G401 (cell line): ENCODE data around the gene RENBP. TPM values are rescaled to one million over a fixed set of nuclear protein-coding genes. Genes with fewer than 3 reads are reported as not detected.

Experiments used
- DNase-seq: peaks from one replicate; pipeline ENCODE4 v3.0.0-alpha.2; 2015; ENCODE audit warnings: low spot score
- in situ Hi-C: cut with HindIII; loops from 2 replicates; pipeline ENCODE4 v1.10.0; 2016; ENCODE audit warnings: low sequenced_read_pairs, mixed read lengths
- total RNA-seq: library from RNA; depleted of rRNA; stranded (reverse); fragments of >200 nt; shearing (Covaris generic); gene quantifications from 2 replicates; pipeline ENCODE4 v1.2.3, GENCODE V29; 2014; rRNA removed

RENBP gene
- total RNA-seq, 1 experiment from 2014 or later, result 7.1 TPM

DNA sequence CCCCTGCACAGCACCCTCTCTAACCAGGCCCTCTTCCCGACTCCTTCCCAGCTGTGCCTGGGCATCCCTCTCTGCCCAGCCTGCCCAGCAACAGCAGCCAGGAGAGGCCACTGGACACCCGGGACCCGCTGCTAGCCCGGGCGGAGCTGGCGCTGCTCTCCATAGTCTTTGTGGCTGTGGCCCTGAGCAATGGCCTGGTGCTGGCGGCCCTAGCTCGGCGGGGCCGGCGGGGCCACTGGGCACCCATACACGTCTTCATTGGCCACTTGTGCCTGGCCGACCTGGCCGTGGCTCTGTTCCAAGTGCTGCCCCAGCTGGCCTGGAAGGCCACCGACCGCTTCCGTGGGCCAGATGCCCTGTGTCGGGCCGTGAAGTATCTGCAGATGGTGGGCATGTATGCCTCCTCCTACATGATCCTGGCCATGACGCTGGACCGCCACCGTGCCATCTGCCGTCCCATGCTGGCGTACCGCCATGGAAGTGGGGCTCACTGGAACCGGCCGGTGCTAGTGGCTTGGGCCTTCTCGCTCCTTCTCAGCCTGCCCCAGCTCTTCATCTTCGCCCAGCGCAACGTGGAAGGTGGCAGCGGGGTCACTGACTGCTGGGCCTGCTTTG is 38.9 kb downstream of the RENBP start:
- DNase-seq, result peak; percentile 82
- in situ Hi-C loops, result no loop called here

DNA sequence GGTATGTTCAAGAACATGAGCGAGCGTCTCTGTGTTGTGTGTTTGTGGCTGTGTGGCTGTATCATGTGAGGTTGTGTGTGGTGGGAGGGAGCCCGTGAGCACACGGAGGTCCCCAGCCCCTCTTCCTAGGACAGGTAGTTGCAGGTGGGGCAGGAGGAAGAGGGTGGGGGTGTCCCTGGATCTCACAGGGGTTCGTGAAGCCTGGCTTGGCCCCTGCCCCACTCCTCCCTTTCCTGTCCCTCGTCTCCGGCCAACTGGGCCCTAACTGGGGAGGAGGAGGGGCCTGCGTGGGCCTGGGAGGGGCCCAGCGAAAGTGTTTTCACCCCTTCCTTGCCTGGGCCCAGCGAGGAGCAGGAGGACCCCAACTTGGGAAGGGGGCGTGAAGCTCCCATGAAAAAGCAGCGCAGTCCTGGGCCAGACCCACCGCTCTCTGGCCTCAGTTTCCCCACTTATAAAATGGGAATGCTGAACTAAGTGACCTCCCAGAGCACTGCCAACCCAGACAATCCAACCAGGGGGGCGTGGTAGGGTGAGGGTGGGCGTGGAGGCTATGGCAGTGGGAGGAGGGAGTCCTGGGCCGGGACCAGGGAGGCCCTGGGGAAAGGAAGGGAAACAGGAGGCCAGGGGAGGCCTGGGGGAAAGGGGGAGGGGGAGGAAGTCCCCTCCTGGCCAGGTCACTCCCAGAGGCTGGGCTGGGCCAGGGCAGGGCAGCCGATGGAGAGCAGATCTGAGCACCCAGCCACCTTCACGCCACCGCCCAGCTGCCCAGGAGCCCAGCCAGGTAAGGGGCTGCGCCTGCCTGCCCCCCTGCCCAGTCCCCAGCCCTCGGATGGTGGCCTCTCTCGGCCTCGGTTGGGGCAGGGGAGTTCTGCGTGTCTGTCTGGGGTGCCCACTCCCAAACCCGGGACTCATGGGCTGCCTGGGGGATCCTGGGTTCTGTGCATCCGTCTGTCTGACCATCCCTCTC is 40.2 kb downstream of the RENBP start, which contains the start of gene AVPR2:
AVPR2 (plus strand) TSS at position 683 of the 967 bp plus-strand sequence. CDS start 473 bp downstream, outside the sequence.
- in situ Hi-C loops, result no loop called here
- no peak for DNase-seq

DNA sequence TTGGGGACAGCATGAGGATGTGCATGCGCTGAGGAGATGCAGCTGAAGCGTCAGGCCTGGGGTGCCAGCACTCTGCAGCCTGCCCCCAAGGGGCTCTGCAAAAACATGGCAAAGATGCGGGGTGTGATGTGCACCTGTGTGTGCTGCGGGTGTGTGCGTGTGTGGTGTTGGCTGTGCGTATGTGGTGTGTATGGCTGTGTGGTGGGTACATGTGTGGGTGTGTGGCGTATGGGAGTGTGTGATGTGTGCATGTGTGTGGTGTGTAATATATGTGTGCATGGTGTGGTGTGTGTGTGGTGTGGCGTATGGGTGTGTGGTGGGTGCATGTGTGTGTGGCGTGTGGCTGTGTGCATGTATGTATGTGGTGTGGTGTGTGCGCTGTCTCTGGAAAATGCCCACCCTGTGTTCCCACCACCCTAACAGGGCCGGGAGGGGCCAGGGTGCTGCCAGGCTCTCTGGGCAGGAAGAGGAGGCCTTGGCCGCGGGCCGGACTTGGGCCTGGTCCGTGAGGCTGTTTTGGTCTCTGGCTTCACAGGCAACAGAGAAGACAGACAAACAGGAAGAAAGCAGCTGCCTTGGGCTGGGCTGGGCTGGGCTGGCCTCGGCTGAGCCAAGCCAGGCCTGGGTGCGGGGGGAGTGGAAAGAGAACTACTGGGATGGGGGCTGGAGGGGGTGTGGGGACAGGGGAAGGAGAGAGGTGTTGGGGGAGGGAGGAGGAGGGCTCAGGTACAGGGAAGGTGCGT is 41.0 kb downstream of the RENBP start:
- peak; percentile 20 for DNase-seq
- in situ Hi-C loops, result no loop called here

DNA sequence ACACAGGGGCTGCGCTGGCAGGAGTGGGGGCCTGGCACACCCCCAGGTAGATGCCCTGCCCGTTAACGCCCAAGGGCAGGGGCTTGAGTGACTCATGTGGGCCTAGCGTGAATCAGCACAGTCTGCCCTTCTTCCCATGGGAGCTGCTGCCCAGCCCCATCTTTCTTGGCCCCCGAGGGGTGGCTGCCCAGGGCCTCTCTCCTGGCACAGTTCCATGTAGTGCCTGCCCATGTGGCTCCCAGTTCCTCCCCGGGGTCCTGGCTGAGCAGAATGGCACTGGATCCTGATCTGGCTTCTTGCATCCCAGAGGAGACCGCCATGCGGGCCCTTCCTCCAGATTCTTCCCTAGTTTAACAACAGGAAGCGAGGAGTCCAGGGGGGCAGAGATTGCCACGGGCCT is 42.1 kb downstream of the RENBP start:
- in situ Hi-C loops, result no loop called here
- DNase-seq, result peak; percentile 6

DNA sequence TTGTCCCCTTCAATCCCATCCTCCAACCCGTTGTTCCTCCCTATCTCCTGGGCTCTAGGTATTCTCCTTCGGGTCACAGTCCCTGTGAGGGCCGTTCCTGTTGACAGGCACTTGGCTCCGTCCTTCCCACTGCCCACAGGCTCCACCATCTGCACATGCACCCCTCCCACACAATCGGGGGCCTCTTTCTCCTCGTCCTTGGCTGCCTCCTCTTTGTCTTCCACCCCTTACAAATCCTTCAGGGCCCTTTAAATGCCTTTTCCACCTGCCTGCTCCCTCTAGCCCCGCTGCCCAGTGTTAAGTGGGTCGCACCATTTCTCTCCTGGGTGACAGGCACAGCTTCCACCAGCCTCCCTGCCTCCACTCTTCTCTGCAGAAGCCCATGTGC is 42.7 kb downstream of the RENBP start:
- DNase-seq, result peak; percentile 47
- in situ Hi-C loops, result no loop called here

DNA sequence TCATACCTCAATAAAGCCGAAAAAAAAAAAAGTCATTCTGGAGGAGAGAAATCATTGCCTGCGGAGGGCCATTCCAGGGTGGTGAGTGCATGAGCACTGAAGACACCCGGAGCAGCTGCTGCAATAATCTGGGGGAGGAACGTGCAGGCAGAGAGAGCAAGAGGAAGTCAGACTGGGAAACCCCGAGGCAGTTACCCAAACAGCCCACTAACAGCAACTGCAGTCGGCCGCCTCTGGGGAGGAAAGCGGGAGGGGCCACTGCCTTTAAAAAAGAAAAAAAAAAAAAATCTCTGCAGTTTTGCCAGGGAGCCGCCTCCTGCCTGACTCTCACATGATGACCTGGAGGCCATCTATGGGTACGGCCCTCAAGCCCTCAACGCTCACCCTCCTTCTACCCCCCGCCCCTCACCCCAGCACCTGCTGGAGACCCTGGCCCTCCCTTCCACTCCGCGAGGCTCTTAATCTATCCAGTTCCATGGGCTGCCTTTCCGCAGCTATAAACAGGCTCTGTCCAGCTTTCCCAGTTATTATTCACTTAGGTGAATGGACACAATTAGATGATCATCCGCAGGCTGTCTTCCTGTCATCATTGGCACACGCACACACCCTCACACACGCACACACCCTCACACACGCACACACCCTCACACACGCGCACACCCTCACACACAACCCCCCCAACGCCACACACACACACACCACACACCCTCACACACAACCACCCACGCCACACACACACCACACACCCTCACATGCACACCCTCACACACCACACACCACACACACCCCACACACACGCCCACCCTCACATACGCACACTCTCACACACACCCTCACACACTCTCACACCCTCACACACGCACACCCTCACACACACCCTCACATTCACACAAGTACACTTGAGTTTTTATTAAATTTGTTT is 43.4 kb downstream of the RENBP start:
- DNase-seq, result peak; percentile 55
- in situ Hi-C loops, result no loop called here

DNA sequence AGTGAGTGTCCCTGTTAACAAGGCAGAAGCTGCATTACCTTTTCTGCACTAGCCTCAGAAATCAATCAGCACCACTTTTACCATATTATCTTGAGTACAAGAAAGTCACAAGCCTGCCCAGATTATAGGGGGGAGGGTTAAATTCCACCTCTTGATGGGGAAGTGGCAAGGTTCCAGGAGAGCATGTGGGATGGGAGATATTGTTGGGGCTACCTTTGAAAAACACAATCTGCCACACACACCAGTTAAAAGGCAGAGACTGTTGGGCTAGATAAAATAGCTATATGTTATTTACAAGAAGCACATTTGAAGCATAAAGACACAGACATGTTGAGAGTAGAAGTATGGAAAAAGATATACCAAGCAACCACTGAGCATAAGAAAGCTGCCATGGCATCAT is 46.5 kb downstream of the RENBP start:
- in situ Hi-C loops, result no loop called here
- peak; percentile 45 for DNase-seq

DNA sequence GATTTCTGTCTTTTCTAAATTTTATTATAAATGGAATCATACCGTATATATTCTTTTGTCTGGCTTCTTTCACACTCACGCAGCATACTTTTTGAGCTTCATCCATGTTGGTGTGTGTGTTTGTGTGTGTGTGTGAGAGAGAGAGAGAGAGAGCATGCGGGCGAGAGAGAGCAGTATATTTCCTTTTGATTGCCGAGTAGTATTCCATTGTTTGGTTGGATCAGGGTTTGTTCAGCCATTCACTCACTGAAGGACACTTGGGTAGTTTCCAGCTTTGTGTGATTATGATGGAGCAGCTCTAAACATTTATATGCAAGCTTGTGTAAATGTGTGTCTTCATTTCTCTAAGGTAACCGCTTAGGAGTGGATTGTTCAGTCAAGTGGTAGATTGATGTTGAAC is 55.3 kb downstream of the RENBP start:
- DNase-seq, result no peak
- in situ Hi-C loops, result no loop called here

DNA sequence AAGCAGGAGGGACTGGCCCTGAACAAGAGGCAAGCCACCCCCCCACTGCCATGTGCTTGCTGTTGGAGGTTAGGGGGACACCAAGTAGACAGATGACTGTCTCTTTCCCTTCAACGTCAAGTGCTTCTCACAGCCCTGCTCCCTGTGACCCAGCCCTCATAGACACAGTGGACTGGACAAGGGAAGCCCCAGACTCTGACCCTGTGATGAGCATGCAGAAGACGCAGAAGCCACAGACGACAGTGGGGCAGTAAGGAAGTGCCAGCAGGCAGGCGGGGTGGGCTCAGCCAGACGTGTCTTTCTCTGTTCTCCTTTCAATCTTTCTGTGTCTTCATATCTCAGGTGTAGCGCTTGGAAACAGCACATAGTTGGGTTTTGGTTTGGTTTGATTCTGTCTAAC is 56.1 kb downstream of the RENBP start:
- DNase-seq, result no peak
- in situ Hi-C loops, result no loop called here

DNA sequence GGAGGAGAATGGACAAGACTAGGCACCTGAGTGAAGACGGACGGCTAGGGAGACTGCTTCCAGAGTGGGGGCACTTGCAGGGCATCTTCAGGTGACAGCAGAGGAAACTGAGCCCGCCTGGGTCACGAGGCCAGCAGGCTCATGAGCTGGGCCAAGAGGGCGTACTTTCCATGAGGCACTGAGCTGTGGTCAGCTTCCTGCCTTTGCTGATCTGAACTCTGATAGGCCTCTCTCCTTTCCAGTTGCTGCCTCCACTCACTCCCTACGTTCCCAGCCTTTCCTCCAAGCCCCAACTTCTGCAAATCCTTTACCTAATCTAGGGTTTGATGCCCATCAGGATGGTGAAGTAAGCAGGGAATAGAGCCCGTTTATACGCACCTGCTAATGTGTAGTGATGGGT is 57.1 kb downstream of the RENBP start:
- peak; percentile 6 for DNase-seq
- in situ Hi-C loops, result no loop called here

DNA sequence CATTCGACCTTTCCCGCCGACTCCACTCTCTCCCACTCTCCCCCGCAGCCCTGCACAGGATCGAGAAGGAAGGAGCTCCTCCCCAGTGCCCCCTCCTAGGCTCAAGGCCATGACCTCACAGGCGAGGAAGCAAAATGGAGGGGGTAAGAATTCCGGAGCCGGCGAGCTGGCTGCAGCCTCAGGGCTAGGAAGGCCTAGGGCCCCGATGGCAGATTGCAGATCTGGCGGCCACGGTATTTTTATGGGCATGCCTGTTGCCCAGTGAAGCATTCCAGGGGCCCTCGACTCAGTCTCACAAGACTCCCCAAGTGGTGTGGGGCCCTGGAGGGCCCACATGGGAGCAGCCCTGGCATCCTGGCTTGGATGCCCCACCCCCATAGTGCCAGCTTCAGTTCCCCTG is 57.5 kb downstream of the RENBP start:
- DNase-seq, result peak; percentile 31
- in situ Hi-C loops, result no loop called here

DNA sequence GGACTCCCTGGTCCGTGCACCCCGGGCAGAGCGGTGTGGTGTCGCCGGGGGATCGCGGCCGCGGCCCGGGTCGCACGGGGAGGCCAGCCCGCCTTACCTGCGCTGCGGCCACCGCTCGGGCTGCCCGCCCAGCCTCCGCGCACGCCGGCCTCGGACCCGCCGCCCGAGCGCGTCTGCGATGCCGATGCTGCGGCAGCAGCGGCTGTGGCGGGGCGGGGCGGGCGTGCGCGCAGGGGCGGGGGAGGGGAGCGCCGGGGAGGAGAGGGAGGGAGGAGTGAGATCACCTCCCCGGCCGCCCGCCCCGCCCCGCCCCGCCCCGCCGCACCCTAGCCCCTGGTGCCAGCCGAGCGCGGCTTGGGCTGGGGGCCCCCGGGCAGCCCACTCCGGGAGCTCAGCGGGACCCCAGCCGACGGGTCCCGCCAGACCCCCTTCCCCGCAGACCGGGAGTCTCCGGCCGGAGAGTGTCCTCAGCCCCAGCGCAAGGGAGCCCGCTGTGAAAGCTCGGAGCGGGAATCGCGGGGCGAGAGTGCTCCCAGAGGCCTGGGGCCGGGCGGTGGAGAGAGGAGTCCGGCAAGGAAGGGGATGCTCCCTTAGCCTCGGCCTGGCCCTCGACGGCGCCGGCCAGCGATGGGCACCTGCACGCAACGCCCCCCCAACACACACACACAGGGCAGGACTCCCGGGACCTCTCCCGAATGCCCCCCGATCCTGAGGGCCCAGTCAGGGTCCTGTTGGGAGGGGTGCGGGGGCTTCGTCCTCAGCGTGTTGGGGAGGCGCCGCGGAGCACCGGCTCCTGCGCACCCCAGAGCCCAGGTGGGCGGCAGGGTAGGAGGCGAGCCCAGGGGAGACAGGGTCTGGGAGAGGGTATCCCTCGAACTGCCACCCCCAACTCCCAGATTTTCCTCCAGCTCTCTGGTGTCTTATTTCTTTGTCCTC is 58.2 kb downstream of the RENBP start, which contains the start of gene L1CAM:
L1CAM (minus strand) TSS at position 206 of the 936 bp plus-strand sequence. CDS start 10,337 bp downstream, outside the sequence.
- peak; percentile 53 for DNase-seq
- in situ Hi-C loops, result no loop called here

Other genes starting within 250 kb of the RENBP start
- 132 and 202 TPM in 2 replicates for gene BCAP31, start 220.3 kb downstream of the RENBP start, total RNA-seq
- gene ABCD1, start 219.8 kb downstream of the RENBP start, total RNA-seq, result 5.3 and 6.8 TPM in 2 replicates
- 1.5 TPM in 1 of 2 replicates, not detected in the other for gene PLXNB3, start 180.4 kb downstream of the RENBP start, total RNA-seq
- gene SRPK3, start 163.6 kb downstream of the RENBP start, total RNA-seq, result 0.06 TPM in 1 of 2 replicates, not detected in the other
- gene IDH3G, start 150.3 kb downstream of the RENBP start, total RNA-seq, result 55.7 and 71.2 TPM in 2 replicates
- 142 and 157 TPM in 2 replicates for gene SSR4, start 150.0 kb downstream of the RENBP start, total RNA-seq
- 15.6 and 16.9 TPM in 2 replicates for gene PDZD4, start 114.1 kb downstream of the RENBP start, total RNA-seq
- gene L1CAM, start 58.5 kb downstream of the RENBP start, total RNA-seq, result 31.3 and 34.0 TPM in 2 replicates
- 0.25 TPM in 1 of 2 replicates, not detected in the other for gene AVPR2, start 40.0 kb downstream of the RENBP start, total RNA-seq
- gene ARHGAP4, start 18.4 kb downstream of the RENBP start, total RNA-seq, result 55.7 and 62.6 TPM in 2 replicates
- gene NAA10, start 9.6 kb downstream of the RENBP start, total RNA-seq, result 136 and 159 TPM in 2 replicates
- gene HCFC1, start 27.2 kb upstream of the RENBP start, total RNA-seq, result 12.4 and 16.1 TPM in 2 replicates
- 1.4 and 7.4 TPM in 2 replicates for gene TMEM187, start 28.1 kb upstream of the RENBP start, total RNA-seq
- 140 and 144 TPM in 2 replicates for gene IRAK1, start 75.3 kb upstream of the RENBP start, total RNA-seq
- gene MECP2, start 153.1 kb upstream of the RENBP start, total RNA-seq, result 19.8 and 33.1 TPM in 2 replicates
- not detected in 2 replicates for gene OPN1LW, start 199.6 kb upstream of the RENBP start, total RNA-seq
- not detected in 2 replicates for gene OPN1MW, start 238.0 kb upstream of the RENBP start, total RNA-seq